Fibroblast of lung (primary cell): ENCODE results near the gene ARSH. TPM values are rescaled to one million over a fixed set of nuclear protein-coding genes. Genes with fewer than 3 reads are reported as not detected.
A peak's percentile ranks its signal among the peaks of the same experiment; 100 is the strongest.
"Not testable (repeated sequence)": the region's sequence is repeated elsewhere in the genome, so short reads cannot be mapped to it uniquely, and the experiment has no call there.

Source experiments
- DNase-seq, 2 donors: peaks; one replicate each; pipeline versions ENCODE4 v3.0.0 to v3.0.0-alpha.2; 2010; ENCODE audit warnings: low read depth in 2 of 2
- H2AFZ ChIP-seq: 2 replicates; pipeline ENCODE4 v1.5.1; 2012; ENCODE audit warnings: low read length, control low read depth, inconsistent platforms
- H3K27ac ChIP-seq: 2 replicates; pipeline ENCODE4 v1.5.1; 2011; ENCODE audit warnings: low read length, control low read depth; ENCODE audit not compliant: insufficient read depth
- H3K27me3 ChIP-seq: 2 replicates; pipeline ENCODE4 v1.5.1; 2011; ENCODE audit warnings: mild to moderate bottlenecking, low read length; ENCODE audit not compliant: control insufficient read depth, insufficient read depth
- H3K36me3 ChIP-seq: 2 replicates; pipeline ENCODE4 v1.5.1; 2011; ENCODE audit warnings: low read length; ENCODE audit not compliant: control insufficient read depth, insufficient read depth
- H3K4me1 ChIP-seq: 2 replicates; pipeline ENCODE4 v1.5.1; 2011; ENCODE audit warnings: low read length; ENCODE audit not compliant: control insufficient read depth, insufficient read depth; ENCODE audit errors: extremely low read depth
- H3K4me2 ChIP-seq: 2 replicates; pipeline ENCODE4 v1.5.1; 2011; ENCODE audit warnings: low read length, control low read depth; ENCODE audit not compliant: insufficient read depth; ENCODE audit errors: extremely low read depth
- H3K4me3 ChIP-seq, 4 experiments: fragments of 200-600 bp in 1 of 4; sonication (generic) in 1 of 4; replicated peaks in 1 of 4; 2 replicates each; pipeline ENCODE4 v1.5.1; 2011 to 2016; ENCODE audit warnings: low read length in 4 of 4, low read depth in 3 of 4, mild to moderate bottlenecking in 3 of 4, control low read depth in 2 of 4, inconsistent platforms in 1 of 4, mixed read lengths in 1 of 4; ENCODE audit not compliant: insufficient read depth in 1 of 4; ENCODE audit errors: control extremely low read depth in 1 of 4
- H3K79me2 ChIP-seq: 2 replicates; pipeline ENCODE4 v1.5.1; 2012; ENCODE audit warnings: mild to moderate bottlenecking, low read length, inconsistent platforms; ENCODE audit not compliant: control insufficient read depth, insufficient read depth
- H3K9ac ChIP-seq: 2 replicates; pipeline ENCODE4 v1.5.1; 2011; ENCODE audit warnings: mild to moderate bottlenecking, low read length, control low read depth; ENCODE audit not compliant: insufficient read depth
- H3K9me3 ChIP-seq: 2 replicates; pipeline ENCODE4 v1.5.1; 2012; ENCODE audit warnings: low read depth, low read length; ENCODE audit not compliant: control insufficient read depth, insufficient read depth
- H4K20me1 ChIP-seq: 2 replicates; pipeline ENCODE4 v1.5.1; 2011; ENCODE audit warnings: low read length; ENCODE audit not compliant: control insufficient read depth, insufficient read depth; ENCODE audit errors: extremely low read depth
- CTCF ChIP-seq, 2 donors: IDR thresholded peaks in 1 of 2; conservative IDR thresholded peaks in 1 of 2; 1 replicate in 1 of 2; 2 replicates in 1 of 2; pipeline ENCODE4 v1.5.1; 2011 to 2012; ENCODE audit warnings: low read length in 2 of 2, control low read depth in 1 of 2, inconsistent platforms in 1 of 2, low read depth in 1 of 2, mild to moderate bottlenecking in 1 of 2
- EZH2 ChIP-seq: IDR thresholded peaks from 2 replicates; pipeline ENCODE4 v1.5.1; 2012; ENCODE audit warnings: low read length, control low read depth, mild to moderate bottlenecking; ENCODE audit errors: missing control alignments
- polyA plus RNA-seq, 2 donors: library from polyadenylated mRNA; depleted of rRNA in 1 of 2; stranded (reverse) in 1 of 2; unstranded in 1 of 2; fragments of >200 nt; gene quantifications; 2 replicates each; pipeline ENCODE4 v1.2.1, GENCODE V29; 2011 to 2012; ENCODE audit warnings: missing spikeins in 1 of 2
- total RNA-seq: library from RNA; depleted of rRNA; stranded (reverse); fragments of >200 nt; gene quantifications from 2 replicates; pipeline ENCODE4 v1.2.1, GENCODE V29; 2014

The ARSH gene
- total and polyA plus RNA-seq, 2 donors (not counting 1 experiment from before 2014, with no cell fraction given): not detected

DNA sequence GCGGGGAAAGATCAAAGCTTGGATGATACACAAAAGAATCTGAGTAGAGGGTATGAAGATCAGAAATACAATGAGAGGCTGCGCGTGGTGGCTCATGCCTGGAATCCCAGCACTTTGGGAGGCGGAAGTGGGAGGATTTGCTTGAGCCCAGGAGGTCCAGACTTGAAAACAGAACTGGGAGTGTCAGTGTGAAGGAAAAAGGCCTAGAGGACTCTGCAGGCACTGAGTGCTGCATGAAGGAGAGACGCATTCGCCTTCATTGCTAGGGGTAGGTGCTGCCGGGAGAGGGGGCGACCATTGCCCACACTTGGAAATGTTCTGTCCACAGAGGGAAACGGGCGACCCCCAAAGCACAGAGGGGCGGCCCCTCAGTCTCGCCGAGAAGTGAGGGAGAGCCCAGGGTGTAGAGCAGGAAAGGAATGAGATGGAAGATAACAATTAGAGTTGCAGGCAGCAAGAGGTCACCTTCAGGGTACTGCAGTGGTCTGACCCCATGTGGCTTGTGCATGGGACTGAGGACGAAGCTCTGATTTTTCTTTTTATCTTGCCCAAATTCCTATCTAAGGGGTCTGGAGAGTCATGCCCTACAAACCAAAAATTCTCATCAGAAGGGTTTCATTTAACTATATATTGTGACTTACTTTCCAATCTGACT lies 45.4 kb upstream of the ARSH start:
- H3K27ac ChIP-seq: no peak overlapping the region
- no peaks in the 10 kb centered on the region for H3K36me3 ChIP-seq
- no peak for DNase-seq
- no peak overlapping the region for H3K4me3 ChIP-seq
- no peaks in the 10 kb centered on the region for H3K9me3 ChIP-seq
- no peak overlapping the region for H2AFZ ChIP-seq
- H3K9ac ChIP-seq: no peak overlapping the region
- no peaks in the 10 kb centered on the region for H3K27me3 ChIP-seq
- H3K79me2 ChIP-seq: no peaks in the 10 kb centered on the region
- H3K4me2 ChIP-seq: no peak overlapping the region
- no peaks in the 10 kb centered on the region for H3K4me1 ChIP-seq
- TF ChIP-seq CTCF (conservative IDR thresholded peaks at IDR 0.05 in 1 of 2, IDR thresholded peaks at IDR 0.05 in 1 of 2; ENCODE audit: low read depth in 1 of 2, low read length in 2 of 2) (no peak), EZH2 (no peak)
- no peaks in the 10 kb centered on the region for H4K20me1 ChIP-seq

- no peak overlapping the region for H3K4me3 ChIP-seq
- H2AFZ ChIP-seq: no peak overlapping the region
These were observed 44.0 kb upstream of the ARSH start for GRCh38 chrX:2962381-2962780.

GRCh38 chrX:2963449-2963848 lies 42.9 kb upstream of the ARSH start:
- not testable (repeated sequence) for H3K36me3 ChIP-seq, H3K27me3 ChIP-seq, H3K9ac ChIP-seq, DNase-seq, H2AFZ ChIP-seq, H3K4me2 ChIP-seq, H3K9me3 ChIP-seq, H4K20me1 ChIP-seq, H3K4me3 ChIP-seq, H3K27ac ChIP-seq, H3K79me2 ChIP-seq, H3K4me1 ChIP-seq

More at GRCh38 chrX:2962381-2962780, 44.0 kb upstream of the ARSH start:
- no peak for DNase-seq
- Histone ChIP-seq H3K27ac (no peak overlapping the region), H3K4me2 (no peak overlapping the region), H3K4me1 (no peaks in the 10 kb centered on the region), H3K9me3 (no peaks in the 10 kb centered on the region), H3K27me3 (no peaks in the 10 kb centered on the region), H3K79me2 (no peaks in the 10 kb centered on the region), H3K36me3 (no peaks in the 10 kb centered on the region), H4K20me1 (no peaks in the 10 kb centered on the region), H3K9ac (no peak overlapping the region)
- no peak for TF ChIP-seq EZH2
- no peak for TF ChIP-seq CTCF (conservative IDR thresholded peaks at IDR 0.05 in 1 of 2, IDR thresholded peaks at IDR 0.05 in 1 of 2; ENCODE audit: low read depth in 1 of 2, low read length in 2 of 2)

- H3K27ac ChIP-seq: peak overlapping the region; percentile 39
- not testable (repeated sequence) for H3K4me3 ChIP-seq, H3K27me3 ChIP-seq, H4K20me1 ChIP-seq, H3K79me2 ChIP-seq, H3K4me2 ChIP-seq, H3K36me3 ChIP-seq, H3K4me1 ChIP-seq, H3K9ac ChIP-seq, H3K9me3 ChIP-seq
- peak; percentile 32 to 68 for DNase-seq
- H2AFZ ChIP-seq: peak overlapping the region; percentile 41
These were observed 42.2 kb upstream of the ARSH start for GRCh38 chrX:2963992-2964794.
